ENCODE measurements around the gene MYL5.
"Not testable (repeated sequence)": the region's sequence is repeated elsewhere in the genome, so short reads cannot be mapped to it uniquely, and the experiment has no call there.

The MYL5 gene

DNA sequence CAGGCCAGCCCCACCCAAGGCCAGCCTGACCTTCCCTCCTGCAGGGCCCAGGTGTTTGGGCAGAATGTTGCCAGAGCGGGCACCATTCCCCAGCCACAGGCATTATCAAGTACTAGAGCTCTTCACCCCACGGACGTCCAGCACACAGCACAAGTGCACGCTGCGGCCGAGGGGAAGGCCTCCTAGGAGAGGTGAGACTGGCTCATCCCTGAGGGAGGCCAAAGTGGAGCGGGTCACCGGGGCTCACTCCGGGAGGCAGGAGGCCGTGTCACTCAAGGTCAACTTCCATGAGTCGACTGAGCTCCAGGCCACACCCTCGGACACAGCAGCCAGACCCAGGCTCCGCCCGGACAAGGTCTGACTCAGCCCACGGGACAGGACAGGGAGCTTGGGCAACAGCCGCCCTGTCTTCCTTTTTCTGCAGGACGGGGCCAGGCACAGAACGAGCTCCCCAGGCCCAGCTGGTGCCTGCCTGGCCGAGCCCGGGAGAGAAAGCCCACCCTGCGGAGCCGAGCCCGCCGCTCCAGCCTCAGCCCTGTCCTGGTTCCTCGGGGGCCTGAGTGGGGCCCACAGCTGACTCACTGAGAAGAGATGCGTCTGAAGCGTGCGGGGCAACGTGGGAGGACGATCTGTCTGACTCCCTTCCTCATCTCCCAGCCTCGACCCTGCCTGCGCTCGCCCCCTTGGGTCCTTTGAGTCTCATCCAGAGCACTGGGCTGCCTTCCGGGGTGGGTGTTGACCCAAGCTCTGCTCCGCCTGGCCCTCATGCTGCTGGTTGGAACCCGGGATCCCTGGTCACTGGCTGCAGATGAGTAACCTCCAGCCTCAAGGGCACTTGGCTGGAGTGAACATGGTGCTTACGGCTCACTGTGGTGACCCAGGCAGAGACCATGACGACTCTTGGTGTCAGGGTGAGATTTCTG lies 13.0 kb downstream of the MYL5 start:
- FAIRE-seq, result no peak

DNA sequence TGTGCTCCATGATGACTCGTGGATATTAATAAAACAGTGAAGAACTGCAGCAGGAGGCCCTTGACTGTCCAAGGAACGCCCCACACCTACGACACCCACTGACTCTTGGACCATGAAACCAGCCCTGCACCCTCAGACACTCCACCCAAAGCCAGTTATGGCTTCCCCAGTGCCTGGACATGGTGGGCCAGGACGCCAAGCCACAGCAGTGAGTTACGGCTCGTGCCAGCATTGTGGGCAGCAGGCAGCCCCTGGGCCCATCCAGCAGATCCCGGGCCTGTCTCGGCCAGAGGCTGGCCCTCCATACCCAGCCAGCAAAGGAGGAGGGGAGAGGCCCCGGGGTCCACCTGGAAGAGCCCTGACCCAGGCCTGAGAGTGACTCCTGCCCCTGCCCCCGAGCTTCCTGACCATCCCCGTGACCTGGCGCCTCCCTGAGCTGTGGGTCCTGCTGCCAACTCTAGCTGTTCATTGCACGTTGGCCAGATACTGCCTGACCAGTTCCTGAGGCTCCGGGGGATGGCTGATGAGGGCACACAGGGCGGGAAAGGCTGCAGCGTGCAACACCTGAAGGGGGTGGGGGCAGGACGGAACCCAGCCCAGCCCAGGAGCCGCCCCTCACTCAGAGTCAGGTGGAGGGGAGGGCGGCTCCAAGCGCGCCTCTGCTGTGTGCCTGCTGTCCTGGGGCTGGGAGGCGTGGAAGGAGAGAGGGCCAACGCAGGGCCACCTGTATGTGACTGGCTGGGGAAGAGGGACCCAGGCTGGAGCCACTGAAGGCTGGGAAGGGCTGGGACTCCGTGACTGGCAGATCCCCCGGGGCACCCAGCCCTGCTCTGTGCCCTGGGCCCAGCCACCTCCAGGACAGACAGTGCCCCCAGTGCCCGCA lies 13.9 kb downstream of the MYL5 start:
- FAIRE-seq, result no peak

DNA sequence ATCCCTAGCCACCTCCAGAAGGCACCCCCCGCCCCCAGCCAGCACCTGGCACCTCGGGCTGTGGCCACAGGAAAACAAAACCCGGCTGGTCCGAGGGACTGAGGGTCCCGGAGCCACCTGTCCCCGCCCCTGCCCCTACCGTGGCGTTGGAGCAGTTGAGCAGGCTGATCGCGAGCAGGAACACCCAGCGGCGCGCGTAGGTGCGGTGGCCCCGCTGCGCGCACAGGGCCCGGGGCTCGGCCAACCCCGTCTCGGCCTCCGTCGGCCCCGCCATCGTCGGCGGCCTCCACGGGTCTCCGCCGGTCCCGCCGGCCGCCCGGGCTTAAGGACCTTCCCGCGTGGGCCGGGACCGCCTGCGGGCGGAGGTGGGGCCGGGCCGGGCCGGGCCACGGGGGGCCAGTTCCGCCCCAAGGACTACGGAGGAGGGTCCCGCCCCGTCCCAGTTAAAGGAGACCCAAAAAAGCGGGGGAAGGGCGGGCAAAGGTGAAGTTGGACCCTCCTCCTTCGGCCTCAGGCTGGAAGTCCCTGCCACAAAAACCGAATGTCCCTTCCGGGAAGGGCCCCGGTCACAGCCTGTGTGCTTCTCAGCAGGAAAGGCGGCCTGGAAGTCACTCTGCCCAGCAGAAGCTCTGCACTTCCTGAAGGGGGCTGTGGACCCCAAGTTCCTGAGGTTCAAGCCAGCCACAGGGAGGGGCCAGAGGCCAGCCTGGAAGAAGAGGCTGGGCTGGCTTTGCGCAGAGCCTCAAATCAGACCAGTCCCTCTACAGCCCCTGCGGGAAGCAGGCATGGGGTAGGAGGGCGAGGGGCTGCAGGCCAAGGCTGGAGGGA lies 14.7 kb downstream of the MYL5 start, which contains the start of gene SLC49A3:
Gene SLC49A3 (minus strand): TSS at position 298 of the 828 bp plus-strand sequence. CDS start 24 bp downstream, at position 274.
- no peak for FAIRE-seq

DNA sequence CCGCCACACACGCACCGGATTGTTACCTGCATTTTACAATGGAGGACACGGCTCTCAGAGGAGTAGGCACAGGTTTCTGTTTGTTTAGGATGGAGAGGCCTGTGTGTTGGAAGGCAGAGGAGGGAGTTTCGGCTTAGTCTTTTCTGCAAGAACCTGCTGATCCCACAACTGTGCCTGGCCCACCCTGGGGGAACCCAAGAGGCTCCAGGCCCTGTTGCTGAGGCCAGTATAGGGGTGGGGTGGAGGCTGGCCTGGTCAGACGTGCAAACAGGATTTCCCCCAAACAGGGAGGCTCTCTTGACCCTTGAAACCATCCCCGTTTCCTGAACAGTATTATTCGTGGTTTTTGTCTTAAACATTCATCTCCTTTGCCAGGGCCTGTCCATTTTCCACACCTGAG lies 15.4 kb downstream of the MYL5 start:
- FAIRE-seq, result no peak

DNA sequence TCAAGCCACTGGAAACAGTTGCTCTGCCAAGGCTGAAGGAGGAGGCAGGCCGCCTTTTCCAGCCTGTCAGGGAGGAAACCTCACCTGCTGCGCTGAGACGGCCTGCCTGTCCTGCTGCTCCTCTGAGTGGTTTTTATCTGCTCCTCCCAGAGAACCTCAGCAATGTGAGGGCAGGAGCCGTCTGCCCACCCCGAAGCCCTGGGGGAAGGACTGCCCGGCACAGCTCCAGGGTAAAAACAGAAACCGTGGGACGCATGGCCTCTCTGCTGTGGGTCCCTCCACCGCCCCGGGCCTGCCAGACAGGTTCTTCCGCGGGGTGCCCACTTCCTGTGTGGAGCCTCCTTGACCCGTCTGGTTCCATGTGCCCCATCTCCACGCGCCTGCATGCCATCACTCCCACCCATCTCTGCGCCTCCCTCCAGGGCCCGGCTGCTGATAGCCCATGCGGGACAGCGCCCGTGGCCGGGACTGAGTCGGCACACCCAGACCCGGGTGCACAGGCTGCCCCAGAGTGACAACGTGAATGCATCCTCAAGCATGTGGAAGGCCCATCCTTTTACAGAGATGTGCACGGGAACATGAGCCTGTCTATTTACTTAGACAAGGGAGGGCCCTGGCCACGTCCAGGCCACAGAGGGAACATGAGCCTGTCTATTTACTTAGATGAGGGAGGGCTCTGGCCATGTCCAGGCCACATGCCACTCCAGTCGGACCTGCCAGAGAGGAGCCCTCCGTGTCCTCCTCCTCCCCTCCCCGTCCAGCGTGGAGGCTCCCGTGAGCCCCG lies 18.6 kb downstream of the MYL5 start:
- no peak for FAIRE-seq

DNA sequence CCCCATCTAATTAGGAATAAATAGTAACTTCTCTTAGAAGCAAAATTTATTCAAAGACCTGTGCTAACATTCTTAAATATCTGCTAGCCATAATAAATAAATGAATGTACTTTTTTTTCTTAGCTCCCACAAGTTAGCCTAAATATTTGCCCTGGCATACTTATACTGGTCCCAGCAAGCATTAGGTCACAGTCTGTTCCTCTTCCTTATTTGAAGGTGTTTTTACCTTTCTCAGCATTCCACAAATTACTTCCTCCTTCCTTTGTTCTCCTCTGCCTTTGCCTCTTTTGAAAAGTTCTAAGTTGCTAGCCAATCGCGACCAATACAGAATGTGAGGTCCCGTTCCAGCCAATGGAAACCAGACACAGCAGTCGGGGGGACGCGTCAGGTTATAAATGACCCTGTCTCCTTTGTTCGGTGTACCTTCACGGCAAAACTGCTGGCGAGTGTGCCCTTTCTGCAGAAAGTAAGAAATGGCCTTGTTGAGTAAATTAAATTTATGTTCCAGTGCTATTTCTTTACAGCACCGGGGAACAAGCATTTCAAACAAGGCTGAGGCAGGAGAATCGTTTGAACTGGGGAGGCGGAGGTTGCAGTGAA lies 20.1 kb downstream of the MYL5 start:
- FAIRE-seq, result not testable (repeated sequence)

DNA sequence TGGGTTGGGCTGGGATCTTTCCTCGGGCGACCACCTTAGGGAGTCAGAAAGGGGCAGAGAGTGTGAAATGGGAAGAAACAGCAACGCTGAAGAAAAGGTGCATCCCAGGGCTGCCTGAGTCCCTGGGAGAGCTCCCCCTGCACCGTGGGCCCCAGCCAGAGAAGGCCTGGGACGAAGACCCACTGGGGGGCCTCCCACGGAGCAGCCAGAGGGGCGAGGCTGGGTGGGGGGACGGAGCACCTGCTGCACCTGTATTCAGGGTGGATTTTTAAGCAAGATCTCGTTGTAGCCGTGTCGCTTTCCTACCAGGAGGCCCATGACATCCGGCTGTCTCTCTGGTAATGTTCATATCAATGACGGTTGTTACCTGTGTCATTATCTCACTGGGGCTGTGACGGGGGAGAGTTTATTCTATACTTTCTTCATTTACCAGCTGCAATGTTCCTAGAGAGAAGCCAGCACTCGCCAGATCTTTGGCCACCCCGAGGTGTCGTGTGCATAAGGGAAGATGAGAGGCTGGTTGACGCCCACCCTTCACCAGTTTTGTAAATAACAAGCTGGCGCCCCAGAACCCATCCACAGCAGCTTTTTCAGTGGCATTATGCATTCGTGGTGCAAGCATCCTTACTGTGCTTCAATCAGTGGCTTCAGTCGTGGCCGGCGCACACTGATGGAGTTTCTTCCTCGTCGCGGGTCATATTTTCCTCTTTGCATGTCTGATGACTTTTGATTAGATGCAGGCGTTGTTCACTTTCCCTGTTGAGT lies 25.7 kb downstream of the MYL5 start:
- no peak for FAIRE-seq

DNA sequence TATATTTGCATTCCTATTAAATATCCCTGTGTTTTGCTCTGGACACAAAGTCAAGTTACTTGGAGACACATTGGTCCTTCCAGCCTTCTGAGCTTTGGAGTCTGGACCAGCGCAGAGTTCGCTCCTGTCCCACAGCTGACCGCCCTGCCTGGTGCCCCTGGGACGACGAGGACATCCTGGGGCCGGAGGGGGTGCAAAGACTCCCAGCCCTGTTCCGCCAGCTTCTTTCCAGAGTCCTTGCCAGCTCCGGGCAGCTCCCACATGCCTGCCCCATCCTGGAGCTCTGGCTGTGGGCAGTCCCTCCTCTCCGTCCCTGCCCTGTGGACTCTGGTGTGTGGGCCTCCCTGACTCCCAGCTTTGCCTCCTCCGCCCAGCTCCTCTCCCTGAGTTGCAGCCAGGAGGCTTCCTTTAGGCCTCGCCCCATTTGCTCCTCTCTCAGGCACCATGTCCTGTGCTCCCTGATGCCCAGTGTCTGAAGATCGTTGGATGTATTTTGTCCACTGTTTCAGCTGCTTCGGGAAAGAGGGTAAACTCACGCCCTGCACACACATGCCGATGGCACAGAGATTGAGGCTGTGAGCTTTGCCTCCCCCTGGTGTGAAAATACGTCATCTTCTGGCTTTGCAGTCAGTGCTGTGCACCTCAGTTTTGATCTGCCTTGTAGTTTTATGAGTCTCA lies 26.4 kb downstream of the MYL5 start:
- no peak for FAIRE-seq

DNA sequence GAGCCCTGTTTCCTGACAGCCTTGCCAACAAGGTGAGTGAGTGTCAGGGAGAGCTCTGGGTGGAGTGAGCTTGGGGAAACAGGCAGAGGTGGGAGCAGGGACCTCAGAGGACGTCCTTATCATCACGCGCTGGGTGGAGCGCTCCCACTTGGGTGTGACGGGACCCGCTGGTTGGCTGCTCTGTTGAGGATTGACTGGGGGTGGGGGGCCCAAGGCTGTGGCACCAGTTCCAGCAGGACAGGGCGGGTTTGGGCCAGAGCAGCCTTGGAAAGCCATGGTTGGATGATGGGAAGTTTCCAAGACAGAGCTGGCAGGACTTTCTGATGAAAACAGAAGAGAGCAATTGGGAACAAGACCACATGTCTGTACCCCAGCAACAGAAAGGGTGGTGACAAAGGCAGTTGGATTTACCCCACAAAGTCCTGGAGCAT lies 28.3 kb downstream of the MYL5 start:
- no peak for FAIRE-seq

DNA sequence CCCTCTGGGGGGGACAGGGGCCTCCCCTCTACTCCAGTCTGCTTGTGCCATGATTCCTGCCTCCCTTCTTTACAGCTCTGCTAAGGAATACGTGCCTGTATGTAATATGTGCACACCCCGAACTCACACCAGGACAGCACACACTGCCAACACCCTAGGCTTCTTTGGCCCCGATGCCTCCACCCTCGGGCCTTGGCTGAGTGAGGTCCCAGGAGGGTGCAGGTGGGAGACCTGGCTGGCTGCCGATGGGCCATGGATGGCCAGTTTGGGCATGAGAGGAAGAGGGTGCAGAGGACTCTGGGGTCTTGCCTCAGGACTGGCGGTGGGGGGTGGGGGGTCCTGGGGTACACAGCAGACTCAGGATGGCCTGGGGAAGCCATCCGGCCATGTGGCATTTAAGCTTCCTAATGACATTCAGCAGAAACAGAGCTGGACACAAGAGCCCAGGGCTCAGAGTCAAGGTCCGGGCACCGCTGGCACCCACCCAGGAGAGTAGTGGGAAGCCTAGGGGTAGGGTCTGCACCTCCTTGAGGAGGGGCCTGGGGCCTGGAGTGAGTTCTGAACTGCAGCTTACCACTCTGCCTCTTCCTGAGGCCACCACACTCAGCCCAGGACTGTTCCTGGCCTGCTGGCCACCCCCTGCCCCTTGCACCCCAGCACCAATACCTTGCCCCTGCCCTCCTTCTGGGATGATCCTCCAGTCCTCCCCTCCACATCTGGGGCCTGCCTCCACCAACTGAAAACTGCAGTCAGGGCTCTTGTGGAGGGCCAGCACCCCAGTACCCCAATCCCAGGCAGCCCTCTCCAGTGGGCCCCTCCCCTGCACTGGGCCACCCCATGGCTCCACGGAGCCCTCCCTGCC lies 29.2 kb downstream of the MYL5 start:
- no peak for FAIRE-seq

DNA sequence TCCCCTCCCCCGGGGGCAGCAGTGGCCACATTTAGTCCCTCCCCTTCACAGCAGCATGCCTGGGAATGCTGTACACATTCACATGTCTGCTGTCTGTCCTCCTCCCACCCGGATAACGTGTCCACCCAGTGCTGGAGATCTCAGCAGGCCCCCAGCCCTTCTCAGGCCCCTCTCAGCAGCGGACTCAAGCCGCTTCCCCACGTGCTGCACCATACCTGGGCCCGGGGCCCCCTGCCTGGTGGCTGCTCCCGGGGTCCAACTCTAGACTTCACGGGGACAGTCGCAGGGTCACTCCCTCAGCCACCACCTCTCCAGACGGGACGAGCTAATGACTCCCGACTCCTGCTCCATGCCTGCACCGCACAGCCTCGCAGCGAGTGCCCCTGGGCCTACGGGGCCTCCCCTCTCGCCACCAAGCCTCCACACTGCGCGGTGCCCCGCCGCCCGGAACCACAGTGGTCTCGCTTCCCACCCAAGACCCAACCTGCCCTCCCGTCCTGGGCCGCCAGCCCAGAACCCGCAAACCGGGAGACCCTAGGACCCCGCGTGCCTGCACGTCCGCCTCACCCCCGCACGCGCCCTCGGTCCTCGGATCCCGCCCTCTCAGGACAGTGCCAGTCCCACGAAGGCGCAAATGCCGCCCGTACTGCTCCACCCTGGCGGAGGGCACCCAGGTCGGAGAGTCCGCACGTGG lies 30.0 kb downstream of the MYL5 start:
- no peak for FAIRE-seq

DNA sequence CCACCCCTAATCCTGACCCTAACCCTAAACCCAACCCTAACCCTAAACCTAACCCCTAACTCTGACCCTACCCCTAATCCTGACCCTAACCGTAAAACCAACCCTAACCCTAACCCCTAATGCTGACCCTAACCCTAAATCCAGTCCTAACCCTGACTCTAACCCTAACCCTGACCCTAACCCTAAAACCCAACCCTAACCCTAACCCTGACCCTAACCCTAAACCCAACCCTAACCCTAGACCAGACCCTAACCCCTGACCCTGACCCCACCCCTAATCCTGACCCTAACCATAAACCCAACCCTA lies 30.6 kb downstream of the MYL5 start:
- no peak for FAIRE-seq

DNA sequence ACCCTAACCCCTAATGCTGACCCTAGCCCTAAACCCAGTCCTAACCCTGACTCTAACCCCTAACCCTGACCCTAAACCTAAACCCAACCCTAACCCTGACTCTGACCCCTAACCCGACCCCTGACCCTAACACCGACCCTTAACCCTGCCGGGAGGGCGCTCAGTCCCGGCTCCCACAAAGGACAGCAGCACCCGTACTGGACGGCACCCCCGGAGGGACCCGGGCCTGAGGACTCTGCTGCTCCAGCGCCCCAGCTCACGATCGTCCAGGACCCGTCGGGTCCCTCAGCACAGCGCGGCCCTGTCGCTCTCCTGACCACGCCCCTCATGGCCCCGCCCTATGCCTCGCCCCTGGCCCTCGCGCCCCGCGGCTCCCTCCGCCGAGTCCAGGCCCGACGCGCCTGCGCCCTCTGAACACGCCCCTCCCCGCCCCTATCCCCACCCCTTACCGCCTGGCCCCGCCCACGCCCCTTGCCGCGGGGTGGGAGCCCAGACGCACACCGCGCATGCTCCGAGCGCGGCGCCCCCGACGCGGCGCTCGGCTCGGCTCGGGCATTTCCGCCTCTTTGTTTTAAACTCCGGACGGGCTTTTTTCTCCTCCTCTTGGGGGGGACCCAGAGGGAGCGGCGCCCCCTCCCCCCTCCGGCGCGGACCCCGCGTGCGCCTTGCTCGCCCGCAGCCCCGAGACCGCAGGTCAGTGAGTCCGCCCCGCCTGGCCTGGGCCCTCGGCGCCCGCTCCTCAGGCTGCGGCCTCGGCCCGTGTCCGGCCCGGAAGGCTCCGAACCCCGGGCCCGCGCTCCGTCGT lies 31.1 kb downstream of the MYL5 start, which contains the start of gene PCGF3:
Gene PCGF3 (plus strand): TSS at position 555 of the 805 bp plus-strand sequence. CDS start 27,849 bp downstream, outside the sequence.
- no peak for FAIRE-seq

DNA sequence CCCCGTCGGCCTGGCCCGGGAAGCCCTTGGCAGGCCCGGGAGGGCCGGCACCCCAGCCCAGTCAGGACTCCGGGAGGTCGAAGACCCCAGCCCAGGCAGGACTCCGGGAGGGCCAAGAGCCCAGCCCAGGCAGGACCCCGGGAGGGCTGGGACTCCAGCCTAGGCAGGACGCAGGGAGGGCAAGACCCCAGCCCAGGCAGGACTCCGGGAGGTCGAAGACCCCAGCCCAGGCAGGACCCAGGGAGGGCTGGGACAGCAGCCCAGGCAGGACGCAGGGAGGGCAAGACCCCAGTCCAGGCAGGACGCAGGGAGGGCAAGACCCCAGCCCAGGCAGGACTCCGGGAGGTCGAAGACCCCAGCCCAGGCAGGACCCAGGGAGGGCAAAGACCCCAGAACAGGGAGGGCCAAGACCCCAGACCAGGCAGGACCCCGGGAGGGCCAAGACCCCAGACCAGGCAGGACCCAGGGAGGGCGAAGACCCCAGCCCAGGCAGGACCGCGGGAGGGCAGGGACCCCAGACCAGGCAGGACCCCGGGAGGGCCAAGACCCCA lies 31.8 kb downstream of the MYL5 start:
- not testable (repeated sequence) for FAIRE-seq

DNA sequence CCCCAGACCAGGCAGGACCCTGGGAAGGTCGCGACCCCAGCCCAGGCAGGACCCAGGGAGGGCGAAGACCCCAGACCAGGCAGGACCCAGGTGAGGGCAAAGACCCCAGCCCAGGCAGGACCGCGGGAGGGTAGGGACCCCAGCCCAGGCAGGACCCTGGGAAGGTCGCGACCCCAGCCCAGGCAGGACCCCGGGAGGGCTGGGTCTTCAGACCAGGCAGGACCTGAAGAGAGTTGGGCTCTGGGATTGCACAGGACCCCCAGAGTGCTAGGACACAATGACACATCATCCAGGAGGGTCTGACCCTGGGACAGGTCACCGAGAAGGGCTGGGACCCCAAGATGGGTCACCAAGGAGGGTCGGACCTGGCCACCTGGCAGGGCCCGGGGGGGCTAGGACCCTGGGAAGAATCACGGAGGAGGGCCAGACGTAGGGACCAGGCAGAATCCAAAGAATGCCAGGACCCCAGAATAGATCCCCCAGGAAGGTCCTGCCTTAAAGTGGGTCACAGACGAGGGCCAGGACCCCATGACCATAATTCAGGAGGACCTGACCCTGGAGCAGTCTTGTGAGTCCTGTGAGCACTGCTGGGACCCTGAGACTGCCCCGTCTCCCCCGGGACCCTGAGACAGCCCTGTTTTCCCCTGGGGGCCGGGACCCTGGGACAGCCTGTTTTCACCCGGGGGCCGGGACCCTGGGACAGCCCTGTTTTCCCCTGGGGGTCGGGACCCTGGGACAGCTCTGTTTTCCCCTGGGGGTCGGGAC lies 32.7 kb downstream of the MYL5 start:
- FAIRE-seq, result no peak

DNA sequence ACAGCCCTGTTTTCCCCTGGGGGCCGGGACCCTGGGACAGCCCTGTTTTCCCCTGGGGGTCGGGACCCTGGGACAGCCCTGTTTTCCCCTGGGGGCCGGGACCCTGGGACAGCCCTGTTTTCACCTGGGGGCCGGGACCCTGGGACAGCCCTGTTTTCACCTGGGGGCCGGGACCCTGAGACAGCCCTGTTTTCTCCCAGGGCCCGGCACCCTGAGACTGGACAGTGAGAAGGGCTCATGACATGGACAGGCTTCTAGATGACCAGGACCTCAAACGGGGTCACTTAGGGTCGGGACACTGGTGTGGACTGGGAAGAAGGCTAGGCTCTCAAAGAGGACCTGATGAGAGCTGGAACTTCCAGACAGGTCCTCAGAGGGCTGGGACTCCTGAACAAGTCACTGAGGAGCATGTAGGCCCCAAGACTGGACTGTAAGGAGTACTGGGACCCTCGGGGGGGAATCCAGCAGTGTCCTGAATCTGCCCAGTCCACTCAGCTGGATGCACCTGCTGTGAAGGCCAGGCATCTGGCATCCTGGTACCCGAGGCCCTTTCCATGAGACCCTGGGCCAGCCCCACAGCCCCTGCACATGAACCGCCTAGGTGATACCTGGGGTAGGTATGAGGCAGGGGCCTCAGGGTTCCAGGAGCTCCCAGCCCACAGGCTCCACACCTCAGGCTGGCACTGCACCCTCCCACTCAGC lies 33.7 kb downstream of the MYL5 start:
- no peak for FAIRE-seq
